ENCODE measurements around the gene SPATA31D4. TPM values are rescaled to one million over a fixed set of nuclear protein-coding genes. Genes with fewer than 3 reads are reported as not detected.

SPATA31D4 gene
- polyA plus RNA-seq, 1 donor: not detected

GRCh38 chr9:81964218-81965171 lies 36.3 kb downstream of the SPATA31D4 start:
- DNase-seq: peak; percentile 2

GRCh38 chr9:81968026-81968425 lies 39.8 kb downstream of the SPATA31D4 start:
- DNase-seq: no peak

GRCh38 chr9:81969971-81970370 lies 41.7 kb downstream of the SPATA31D4 start:
- DNase-seq: no peak

GRCh38 chr9:81971727-81972126 lies 43.5 kb downstream of the SPATA31D4 start:
- no peak for DNase-seq

- no peak for DNase-seq
These were observed 46.5 kb downstream of the SPATA31D4 start for GRCh38 chr9:81974764-81975163.

GRCh38 chr9:81976351-81976750 lies 48.1 kb downstream of the SPATA31D4 start:
- DNase-seq: no peak

GRCh38 chr9:81979196-81979595 lies 51.0 kb downstream of the SPATA31D4 start:
- no peak for DNase-seq

- DNase-seq: no peak
These were observed 52.3 kb downstream of the SPATA31D4 start for GRCh38 chr9:81980568-81980967.

GRCh38 chr9:81981883-81982282 lies 53.7 kb downstream of the SPATA31D4 start:
- DNase-seq: no peak

Other genes with a start within 250 kb of the SPATA31D4 start
- 70.3 TPM for gene TLE1, start 238.9 kb upstream of the SPATA31D4 start, polyA plus RNA-seq (ENCODE audit: insufficient read length)
- not detected for gene SPATA31D3, start 15.1 kb downstream of the SPATA31D4 start, polyA plus RNA-seq (ENCODE audit: insufficient read length)
- not detected for gene SPATA31D1, start 60.3 kb downstream of the SPATA31D4 start, polyA plus RNA-seq (ENCODE audit: insufficient read length)